AG20443 (cell line): Measurements from ENCODE around the gene SCN8A.

Experiments
- DNase-seq: peaks from one replicate; pipeline ENCODE4 v3.0.0; 2012; ENCODE audit warnings: low spot score, mixed read lengths

The SCN8A gene

GRCh38 chr12:51672334-51672733, 81.3 kb downstream of the SCN8A start:
- peak; percentile 36 for DNase-seq

- no peak for DNase-seq
Measured at GRCh38 chr12:51675071-51675803, 84.2 kb downstream of the SCN8A start.

GRCh38 chr12:51676875-51677274, 85.8 kb downstream of the SCN8A start:
- DNase-seq = no peak

GRCh38 chr12:51677284-51677968, 86.4 kb downstream of the SCN8A start:
- DNase-seq = no peak

GRCh38 chr12:51678086-51678724, 87.2 kb downstream of the SCN8A start:
- DNase-seq = peak; percentile 76

GRCh38 chr12:51682981-51683380, 91.9 kb downstream of the SCN8A start:
- no peak for DNase-seq

GRCh38 chr12:51683763-51684357, 92.8 kb downstream of the SCN8A start:
- peak; percentile 58 for DNase-seq

- DNase-seq = peak; percentile 15
Measured at GRCh38 chr12:51686727-51687126, 95.7 kb downstream of the SCN8A start.

- DNase-seq = no peak
Measured at GRCh38 chr12:51687177-51687576, 96.1 kb downstream of the SCN8A start.

GRCh38 chr12:51687614-51688013, 96.6 kb downstream of the SCN8A start:
- peak; percentile 63 for DNase-seq

GRCh38 chr12:51689983-51690382, 99.0 kb downstream of the SCN8A start:
- no peak for DNase-seq

GRCh38 chr12:51692016-51692415, 101.0 kb downstream of the SCN8A start:
- no peak for DNase-seq

- DNase-seq = no peak
Measured at GRCh38 chr12:51693569-51693968, 102.5 kb downstream of the SCN8A start.

GRCh38 chr12:51694146-51694545, 103.1 kb downstream of the SCN8A start:
- DNase-seq = no peak

GRCh38 chr12:51695241-51696010, 104.4 kb downstream of the SCN8A start:
- DNase-seq = peak; percentile 41

GRCh38 chr12:51699219-51699618, 108.2 kb downstream of the SCN8A start:
- DNase-seq = no peak

- DNase-seq = no peak
Measured at GRCh38 chr12:51700887-51701286, 109.9 kb downstream of the SCN8A start.

- DNase-seq = no peak
Measured at GRCh38 chr12:51702587-51702986, 111.6 kb downstream of the SCN8A start.

GRCh38 chr12:51705450-51705849, 114.4 kb downstream of the SCN8A start:
- no peak for DNase-seq

- no peak for DNase-seq
Measured at GRCh38 chr12:51706206-51706605, 115.2 kb downstream of the SCN8A start.

- DNase-seq = peak; percentile 49
Measured at GRCh38 chr12:51714666-51715065, 123.6 kb downstream of the SCN8A start.
